ENCODE results near the gene TMEM184A.

DNA sequence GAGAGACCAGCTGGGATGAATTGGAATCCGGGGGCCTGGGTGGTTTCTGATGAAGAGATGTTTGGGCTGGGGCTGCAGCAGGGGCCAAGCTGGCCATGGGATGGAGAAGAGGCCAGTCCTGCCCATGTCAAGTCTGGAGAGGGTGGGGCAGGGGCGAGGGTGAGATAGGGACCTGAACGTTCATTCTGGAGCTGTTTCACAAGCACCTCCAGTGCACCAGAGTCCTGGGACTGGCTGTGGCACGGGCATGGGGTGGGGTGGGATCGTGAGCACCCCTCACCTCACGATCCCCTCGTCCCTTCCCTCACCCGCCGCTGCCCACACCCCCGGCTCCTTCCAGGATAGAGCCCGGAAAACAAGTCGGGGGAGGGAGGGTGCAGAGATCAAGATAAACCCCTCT, 39.6 kb upstream of the TMEM184A start:
- TF ChIP-seq, protein P1, sequence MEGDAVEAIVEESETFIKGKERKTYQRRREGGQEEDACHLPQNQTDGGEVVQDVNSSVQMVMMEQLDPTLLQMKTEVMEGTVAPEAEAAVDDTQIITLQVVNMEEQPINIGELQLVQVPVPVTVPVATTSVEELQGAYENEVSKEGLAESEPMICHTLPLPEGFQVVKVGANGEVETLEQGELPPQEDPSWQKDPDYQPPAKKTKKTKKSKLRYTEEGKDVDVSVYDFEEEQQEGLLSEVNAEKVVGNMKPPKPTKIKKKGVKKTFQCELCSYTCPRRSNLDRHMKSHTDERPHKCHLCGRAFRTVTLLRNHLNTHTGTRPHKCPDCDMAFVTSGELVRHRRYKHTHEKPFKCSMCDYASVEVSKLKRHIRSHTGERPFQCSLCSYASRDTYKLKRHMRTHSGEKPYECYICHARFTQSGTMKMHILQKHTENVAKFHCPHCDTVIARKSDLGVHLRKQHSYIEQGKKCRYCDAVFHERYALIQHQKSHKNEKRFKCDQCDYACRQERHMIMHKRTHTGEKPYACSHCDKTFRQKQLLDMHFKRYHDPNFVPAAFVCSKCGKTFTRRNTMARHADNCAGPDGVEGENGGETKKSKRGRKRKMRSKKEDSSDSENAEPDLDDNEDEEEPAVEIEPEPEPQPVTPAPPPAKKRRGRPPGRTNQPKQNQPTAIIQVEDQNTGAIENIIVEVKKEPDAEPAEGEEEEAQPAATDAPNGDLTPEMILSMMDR (IDR thresholded peaks at IDR 0.05), result no peak
- TF ChIP-seq POLR2A (IDR thresholded peaks at IDR 0.05), result no peak
